ENCODE data around the gene CDK14.
"Not testable (repeated sequence)": the region's sequence is repeated elsewhere in the genome, so short reads cannot be mapped to it uniquely, and the experiment has no call there.

Gene CDK14

DNA sequence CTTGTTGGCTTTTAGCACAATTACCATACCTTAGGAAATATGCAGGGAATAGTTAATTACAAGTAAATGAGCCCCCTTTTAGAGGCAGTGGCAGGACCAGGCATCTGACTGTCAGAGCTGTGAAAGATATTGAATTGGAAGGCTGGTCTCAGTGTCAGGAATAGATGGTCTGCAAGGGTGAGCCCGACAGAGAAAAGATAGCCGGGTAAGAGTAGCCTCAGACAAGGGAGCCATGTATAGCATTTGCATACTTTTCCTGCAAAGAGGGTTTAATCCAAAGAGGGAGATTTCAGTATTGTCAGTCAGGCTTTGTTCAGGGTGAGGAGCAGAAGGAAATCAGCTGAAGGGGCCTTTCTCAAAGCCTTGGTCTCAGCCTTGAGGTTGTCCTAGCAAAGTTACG, 539.2 kb downstream of the CDK14 start:
- DNase-seq, result no peak

GRCh38 chr7:91135703-91136430, 539.7 kb downstream of the CDK14 start:
- no peak for DNase-seq

GRCh38 chr7:91137153-91137787, 541.1 kb downstream of the CDK14 start:
- no peak for DNase-seq

GRCh38 chr7:91137788-91138368, 541.8 kb downstream of the CDK14 start:
- DNase-seq, result no peak

DNA sequence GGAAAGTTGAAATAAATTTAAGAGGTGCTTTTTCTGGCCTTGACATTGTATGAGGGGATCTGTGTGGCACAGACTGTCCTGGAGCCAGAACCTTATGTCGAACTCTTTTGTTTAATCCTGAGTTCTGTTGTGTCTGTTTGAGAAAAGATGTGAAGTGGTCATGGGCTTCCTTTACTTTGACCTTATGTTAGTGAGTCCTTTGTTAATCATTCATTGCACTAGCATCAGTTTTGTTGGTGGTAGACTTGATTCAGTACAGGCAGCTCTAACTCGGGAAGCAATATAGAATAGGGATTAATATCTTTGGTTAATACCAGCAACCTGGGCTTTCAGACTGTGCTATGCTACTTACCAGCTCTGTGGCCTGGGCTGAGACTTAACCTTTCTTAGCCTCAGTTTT, 544.2 kb downstream of the CDK14 start:
- no peak for DNase-seq

GRCh38 chr7:91140982-91141381, 544.9 kb downstream of the CDK14 start:
- no peak for DNase-seq

DNA sequence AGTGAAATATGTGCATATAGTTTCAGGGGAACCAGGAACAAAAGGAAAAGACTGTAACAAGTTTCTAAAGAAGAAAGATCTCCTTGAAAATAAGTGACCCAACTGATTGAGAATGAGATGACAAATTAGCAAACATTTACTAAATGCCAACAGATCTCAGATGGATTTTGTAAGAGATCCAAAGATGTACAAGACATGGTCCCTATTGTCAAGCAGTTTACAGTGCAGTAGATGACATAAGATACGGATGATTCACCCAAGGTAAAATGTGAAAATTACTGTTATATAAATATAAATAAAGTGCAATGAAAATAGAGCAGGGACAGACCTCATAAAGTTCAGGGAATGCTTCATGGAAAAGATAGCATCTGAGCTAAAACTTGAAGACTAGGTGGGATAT, 546.6 kb downstream of the CDK14 start:
- no peak for DNase-seq

DNA sequence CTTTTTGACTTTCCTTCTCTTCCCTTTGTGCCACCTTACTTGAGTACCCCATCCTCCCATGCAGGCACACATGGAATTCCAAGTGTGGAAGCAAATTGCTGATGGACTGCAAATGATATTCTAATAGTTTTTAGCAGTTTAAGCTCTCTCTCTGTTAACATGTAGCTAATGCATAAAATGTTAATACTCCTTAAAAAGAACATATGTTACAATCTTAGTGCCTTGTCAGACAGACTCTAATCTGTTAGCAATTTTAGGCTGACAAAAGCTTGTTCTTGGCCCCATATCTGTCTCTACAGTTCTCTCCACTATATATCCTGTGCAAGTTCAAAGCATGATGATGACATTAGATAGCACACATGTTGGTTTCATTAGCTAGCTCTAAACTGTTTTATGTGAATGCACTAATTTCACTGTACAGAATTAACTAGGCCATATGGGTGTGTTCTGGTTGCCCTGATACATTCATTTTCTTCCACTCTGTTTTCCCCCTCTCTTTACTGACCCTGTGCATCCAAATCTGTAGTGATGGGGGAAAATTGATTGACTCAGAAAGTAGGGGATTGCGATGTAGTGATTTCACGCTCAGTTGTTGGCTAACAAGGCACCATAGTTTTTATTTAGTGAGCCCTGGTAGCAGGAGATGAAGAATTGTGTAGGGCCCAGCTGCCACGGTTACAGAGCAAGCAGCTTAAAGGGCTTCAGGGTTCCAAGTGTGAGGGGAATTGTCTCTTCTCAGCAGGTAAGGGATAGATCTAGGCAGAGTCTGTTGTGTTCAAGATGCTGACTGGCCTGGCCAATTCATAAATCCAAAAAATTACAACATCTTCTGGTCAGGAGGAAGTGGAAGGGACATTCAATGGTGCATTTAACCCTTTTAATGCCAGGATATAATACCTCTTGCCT, 553.5 kb downstream of the CDK14 start:
- DNase-seq, result no peak

GRCh38 chr7:91151916-91152315, 555.8 kb downstream of the CDK14 start:
- no peak for DNase-seq

GRCh38 chr7:91156316-91157185, 560.4 kb downstream of the CDK14 start:
- no peak for DNase-seq

DNA sequence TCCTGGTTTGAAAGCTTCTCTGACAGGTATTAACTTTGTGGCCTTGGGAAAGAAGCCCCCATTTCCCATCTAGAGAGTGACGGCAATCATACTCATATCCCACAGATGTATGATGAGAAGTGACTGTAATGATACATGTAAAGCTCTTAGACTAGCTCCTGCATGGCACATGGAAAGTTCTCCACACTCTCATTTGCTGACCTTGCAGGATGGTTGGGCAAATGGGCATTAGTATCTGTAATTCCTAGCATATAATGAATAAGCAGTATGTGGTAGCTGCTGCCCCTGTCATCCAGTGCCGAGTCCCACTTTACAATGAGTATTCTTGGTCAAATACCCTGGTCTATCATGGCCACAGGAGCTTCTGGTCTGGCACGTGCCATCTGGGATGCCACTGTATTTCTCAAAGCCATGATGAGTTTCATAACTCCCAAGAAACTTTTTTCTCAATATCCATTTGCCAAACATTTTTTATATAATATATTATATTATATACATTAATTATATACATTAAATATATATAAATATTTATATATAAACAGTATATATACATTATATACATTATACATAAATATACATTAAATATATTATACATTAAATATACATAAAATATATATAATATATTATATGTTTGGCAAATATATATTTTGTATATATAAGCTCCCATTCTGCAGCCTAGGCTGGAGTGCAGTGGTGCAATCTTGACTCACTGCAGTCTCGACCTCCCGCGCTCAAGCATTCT, 561.6 kb downstream of the CDK14 start:
- DNase-seq, result no peak

- no peak for DNase-seq
These were observed 566.3 kb downstream of the CDK14 start for GRCh38 chr7:91162436-91162835.

DNA sequence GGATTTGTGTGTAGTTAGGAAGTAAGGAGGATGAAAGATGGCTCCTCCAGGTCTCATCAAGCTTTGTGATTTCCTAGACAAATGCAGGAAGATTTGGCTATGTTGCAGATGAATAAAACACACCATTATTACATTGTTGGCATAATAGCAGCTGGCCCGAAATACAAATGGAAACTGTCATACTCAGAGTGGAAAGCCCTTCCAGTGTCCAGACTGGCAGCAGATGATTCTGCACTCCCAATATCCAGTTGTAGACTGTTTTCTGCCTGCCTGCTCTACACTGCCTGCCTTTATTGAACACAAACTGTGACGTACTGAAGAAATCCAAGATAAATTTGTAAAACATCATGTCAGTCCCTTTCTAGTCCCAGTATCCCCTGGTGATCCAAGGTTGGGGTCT, 568.4 kb downstream of the CDK14 start:
- DNase-seq, result no peak

- DNase-seq, result no peak
These were observed 569.1 kb downstream of the CDK14 start for GRCh38 chr7:91165006-91165845.

DNA sequence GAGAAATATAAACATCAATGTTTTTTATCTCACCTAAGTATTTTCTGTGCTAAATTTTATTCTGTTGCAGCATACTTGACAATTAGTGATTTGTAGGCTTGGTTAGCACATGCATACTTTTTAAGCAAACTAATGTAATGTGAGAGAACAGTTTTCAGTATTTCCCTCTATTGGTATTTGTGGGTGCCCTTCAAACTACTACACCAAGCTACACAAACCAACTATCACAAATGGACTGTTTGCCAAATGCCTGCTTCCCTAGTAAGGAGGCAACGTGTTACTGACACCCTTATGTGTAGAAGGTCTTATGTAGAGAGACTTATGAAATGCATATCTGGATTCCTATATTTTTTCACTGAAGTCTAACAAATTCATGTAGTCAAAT, 569.7 kb downstream of the CDK14 start:
- DNase-seq, result no peak

DNA sequence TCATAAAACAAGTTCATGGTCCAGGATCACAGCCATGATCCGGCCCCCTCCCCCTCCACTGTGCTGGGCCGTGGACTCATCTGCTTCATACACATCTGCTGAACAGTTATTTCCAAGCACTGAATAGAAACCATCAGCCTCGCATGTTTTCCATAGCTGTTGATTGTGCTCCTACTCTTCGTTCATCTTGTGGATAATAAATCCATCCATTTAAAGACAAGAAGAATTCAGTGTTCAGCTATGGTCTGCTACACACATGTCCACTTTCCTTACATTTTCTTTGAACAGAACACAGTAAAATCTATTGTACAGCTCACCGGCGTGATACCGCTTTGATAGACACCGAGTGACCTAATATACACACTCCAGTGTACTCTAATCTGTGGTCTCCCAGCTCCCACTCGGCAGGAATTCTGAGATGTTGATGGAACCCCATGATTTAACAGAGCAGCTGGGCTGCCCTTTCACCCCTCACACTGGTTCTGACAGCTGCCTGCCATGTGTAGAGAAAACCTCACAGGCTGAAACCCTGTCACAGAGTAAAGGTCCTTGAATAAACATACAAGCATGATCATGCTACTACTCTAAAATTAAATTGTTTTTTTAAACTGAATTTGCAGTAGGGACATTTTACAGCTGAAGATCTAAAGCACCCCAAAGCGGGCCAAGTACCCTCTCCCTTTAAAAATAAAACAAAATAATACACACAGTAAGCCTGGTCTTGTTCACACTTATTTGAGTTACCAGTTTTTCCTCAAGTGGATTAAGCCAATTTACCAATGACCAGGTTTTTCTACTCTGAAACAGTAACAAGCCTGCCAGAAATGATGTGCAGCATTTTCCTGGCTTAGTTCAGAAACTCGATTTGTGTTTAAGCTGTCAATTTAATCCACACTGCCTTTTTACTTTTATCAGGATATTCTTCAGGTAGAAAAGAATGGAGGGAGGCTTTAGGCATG, 573.0 kb downstream of the CDK14 start:
- DNase-seq, result no peak

GRCh38 chr7:91169830-91170191, 573.7 kb downstream of the CDK14 start:
- no peak for DNase-seq

- not testable (repeated sequence) for DNase-seq
These were observed 577.1 kb downstream of the CDK14 start for GRCh38 chr7:91173265-91173664.

GRCh38 chr7:91180746-91181145, 584.6 kb downstream of the CDK14 start:
- no peak for DNase-seq

DNA sequence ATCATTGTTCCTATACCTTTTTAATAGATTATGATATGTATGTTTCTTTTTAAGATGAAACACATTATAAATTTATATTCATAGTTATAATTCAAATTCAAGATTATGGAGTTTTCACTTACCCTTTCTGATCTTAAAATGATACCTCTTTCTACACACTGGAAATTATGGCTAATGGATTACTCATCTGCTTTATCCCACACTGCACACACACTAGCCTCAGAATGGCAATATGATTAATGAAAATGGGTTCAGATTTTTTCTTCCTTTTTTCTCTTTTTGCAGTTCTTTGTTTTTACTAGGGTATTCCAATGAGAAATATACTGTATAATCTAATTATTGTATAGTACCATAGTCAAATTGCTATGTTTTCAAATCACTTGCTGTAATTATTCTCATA, 585.8 kb downstream of the CDK14 start:
- no peak for DNase-seq
